ENCODE results near the gene DIS3L2.

DNA sequence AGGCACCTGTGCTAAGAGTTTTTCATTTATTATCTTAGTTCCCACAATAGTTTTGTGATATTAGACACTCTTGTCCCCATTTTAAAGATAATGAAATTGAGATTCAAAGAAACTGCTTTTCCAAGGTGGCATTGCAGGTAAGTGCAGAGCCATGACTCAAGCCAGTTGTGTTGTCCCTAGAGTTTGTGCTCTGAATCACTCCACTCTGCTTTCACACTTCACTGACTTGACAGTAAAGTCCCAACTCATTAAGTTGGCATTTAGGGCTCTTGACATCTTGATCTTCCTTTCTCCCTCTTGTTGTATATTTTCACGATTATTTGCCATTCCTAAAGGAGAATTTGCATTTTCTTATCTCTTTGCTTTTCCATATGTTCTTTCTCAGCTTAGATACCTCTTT, 114.3 kb downstream of the DIS3L2 start:
- TF ChIP-seq, protein P1, sequence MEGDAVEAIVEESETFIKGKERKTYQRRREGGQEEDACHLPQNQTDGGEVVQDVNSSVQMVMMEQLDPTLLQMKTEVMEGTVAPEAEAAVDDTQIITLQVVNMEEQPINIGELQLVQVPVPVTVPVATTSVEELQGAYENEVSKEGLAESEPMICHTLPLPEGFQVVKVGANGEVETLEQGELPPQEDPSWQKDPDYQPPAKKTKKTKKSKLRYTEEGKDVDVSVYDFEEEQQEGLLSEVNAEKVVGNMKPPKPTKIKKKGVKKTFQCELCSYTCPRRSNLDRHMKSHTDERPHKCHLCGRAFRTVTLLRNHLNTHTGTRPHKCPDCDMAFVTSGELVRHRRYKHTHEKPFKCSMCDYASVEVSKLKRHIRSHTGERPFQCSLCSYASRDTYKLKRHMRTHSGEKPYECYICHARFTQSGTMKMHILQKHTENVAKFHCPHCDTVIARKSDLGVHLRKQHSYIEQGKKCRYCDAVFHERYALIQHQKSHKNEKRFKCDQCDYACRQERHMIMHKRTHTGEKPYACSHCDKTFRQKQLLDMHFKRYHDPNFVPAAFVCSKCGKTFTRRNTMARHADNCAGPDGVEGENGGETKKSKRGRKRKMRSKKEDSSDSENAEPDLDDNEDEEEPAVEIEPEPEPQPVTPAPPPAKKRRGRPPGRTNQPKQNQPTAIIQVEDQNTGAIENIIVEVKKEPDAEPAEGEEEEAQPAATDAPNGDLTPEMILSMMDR (IDR thresholded peaks at IDR 0.05): no peak
- TF ChIP-seq EP300 (IDR thresholded peaks at IDR 0.05): no peak
- TF ChIP-seq POLR2A (IDR thresholded peaks at IDR 0.05; ENCODE audit: low read depth): no peak

Measured in esophagus muscularis mucosa (tissue), 4 donors.